KMS-11 (cell line): ENCODE results near the gene MPPED1.

Experiments used
- H2AFZ ChIP-seq: fragments of 200-600 bp; sonication (generic); 2 replicates; pipeline ENCODE4 v1.6.1; 2016; ENCODE audit warnings: antibody characterized with exemption, mixed run types, low read depth
- H3K27ac ChIP-seq: fragments of 200-600 bp; sonication (generic); 2 replicates; pipeline ENCODE4 v1.6.1; 2016; ENCODE audit warnings: mild to moderate bottlenecking, mixed run types
- H3K27me3 ChIP-seq: fragments of 200-600 bp; sonication (generic); 2 replicates; pipeline ENCODE4 v1.6.1; 2017; ENCODE audit warnings: mild to moderate bottlenecking, low read depth, mixed run types, moderate library complexity; ENCODE audit not compliant: insufficient read depth
- H3K36me3 ChIP-seq: fragments of 200-600 bp; sonication (generic); 2 replicates; pipeline ENCODE4 v1.6.1; 2017; ENCODE audit warnings: mild to moderate bottlenecking, mixed run types; ENCODE audit not compliant: insufficient read depth
- H3K4me1 ChIP-seq: fragments of 200-600 bp; sonication (generic); 2 replicates; pipeline ENCODE4 v1.6.1; 2016; ENCODE audit warnings: mild to moderate bottlenecking, low read depth, mixed run types; ENCODE audit not compliant: poor library complexity, severe bottlenecking
- H3K4me2 ChIP-seq: fragments of 200-600 bp; sonication (generic); 2 replicates; pipeline ENCODE4 v1.7.0; 2016; ENCODE audit warnings: mild to moderate bottlenecking, mixed run types
- H3K4me3 ChIP-seq: fragments of 200-600 bp; sonication (generic); IDR thresholded peaks from 2 replicates; pipeline ENCODE4 v1.6.1; 2017; ENCODE audit warnings: low read depth, low read length, mixed read lengths; ENCODE audit not compliant: insufficient read depth
- H3K79me2 ChIP-seq: fragments of 200-600 bp; sonication (generic); 2 replicates; pipeline ENCODE4 v1.6.1; 2016; ENCODE audit warnings: low read depth, mixed run types; ENCODE audit not compliant: insufficient read depth
- H3K9ac ChIP-seq: fragments of 200-600 bp; sonication (generic); 2 replicates; pipeline ENCODE4 v1.6.1; 2016; ENCODE audit warnings: mild to moderate bottlenecking, mixed run types
- H4K20me1 ChIP-seq: fragments of 200-600 bp; sonication (generic); 2 replicates; pipeline ENCODE4 v1.6.1; 2016; ENCODE audit warnings: mild to moderate bottlenecking, mixed run types; ENCODE audit not compliant: insufficient read depth
- TF ChIP-seq, protein P1 (sequence below): fragments of 200-600 bp; sonication (generic); conservative IDR thresholded peaks from 2 replicates; pipeline ENCODE4 v1.6.1; 2017; ENCODE audit warnings: low read depth, mild to moderate bottlenecking, antibody characterized with exemption, low read length, moderate library complexity, mixed read lengths

MPPED1 gene

DNA sequence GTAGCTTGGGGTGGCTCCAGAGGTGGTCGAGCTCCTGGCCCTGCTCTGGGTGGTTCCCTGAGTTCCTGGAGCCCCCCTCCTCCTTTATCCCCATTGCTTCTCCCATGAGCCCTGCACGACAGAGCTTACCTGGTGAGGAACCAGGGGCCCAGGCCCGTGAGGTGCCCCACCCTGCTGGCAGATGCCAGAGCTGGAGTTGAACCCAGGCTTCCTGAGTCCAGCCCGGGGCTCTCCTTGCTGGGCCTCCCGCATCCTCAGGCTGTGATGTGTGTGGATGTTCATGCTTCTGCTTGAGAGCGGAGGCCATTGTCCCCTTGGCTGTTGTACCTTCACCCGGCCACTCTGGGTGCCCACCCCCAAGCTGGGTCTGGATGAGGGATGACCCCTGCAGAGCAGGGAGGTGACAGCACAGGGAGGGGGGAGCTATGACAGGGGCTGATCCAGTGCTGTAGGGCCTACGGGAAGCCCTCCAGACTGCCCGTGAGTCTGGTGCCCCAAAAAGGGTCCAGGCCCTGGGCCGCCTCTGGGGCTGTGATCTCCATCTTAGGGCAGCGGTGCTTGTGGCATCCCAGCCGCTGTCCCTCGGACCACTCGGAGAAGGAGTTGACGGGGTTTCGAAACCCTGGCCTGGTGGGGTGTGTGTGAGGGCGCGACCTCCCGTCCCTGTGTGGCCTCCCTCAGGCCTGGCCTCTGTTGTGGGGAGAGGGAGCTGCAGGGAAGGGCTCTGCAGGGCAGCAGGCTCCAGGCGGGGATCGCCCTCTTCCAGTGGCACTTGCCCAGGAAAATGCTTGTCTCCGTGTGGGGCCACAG lies 14.4 kb downstream of the MPPED1 start:
- Histone ChIP-seq H3K27ac (no peak overlapping the region), H3K4me3 (no peak overlapping the region), H3K27me3 (peaks cover 69% of the 10 kb centered on the region), H2AFZ (no peak overlapping the region), H3K4me1 (no peaks in the 10 kb centered on the region), H4K20me1 (no peaks in the 10 kb centered on the region), H3K36me3 (no peaks in the 10 kb centered on the region), H3K9ac (no peak overlapping the region), H3K4me2 (no peak overlapping the region), H3K79me2 (no peaks in the 10 kb centered on the region)
- TF ChIP-seq, protein P1, sequence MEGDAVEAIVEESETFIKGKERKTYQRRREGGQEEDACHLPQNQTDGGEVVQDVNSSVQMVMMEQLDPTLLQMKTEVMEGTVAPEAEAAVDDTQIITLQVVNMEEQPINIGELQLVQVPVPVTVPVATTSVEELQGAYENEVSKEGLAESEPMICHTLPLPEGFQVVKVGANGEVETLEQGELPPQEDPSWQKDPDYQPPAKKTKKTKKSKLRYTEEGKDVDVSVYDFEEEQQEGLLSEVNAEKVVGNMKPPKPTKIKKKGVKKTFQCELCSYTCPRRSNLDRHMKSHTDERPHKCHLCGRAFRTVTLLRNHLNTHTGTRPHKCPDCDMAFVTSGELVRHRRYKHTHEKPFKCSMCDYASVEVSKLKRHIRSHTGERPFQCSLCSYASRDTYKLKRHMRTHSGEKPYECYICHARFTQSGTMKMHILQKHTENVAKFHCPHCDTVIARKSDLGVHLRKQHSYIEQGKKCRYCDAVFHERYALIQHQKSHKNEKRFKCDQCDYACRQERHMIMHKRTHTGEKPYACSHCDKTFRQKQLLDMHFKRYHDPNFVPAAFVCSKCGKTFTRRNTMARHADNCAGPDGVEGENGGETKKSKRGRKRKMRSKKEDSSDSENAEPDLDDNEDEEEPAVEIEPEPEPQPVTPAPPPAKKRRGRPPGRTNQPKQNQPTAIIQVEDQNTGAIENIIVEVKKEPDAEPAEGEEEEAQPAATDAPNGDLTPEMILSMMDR = no peak

GRCh38 chr22:43426816-43427215 lies 15.0 kb downstream of the MPPED1 start:
- no peaks in the 10 kb centered on the region for H3K4me1 ChIP-seq
- H3K4me3 ChIP-seq = no peak overlapping the region
- no peaks in the 10 kb centered on the region for H4K20me1 ChIP-seq
- H3K4me2 ChIP-seq = no peak overlapping the region
- peaks cover 67% of the 10 kb centered on the region for H3K27me3 ChIP-seq
- no peak overlapping the region for H2AFZ ChIP-seq
- H3K79me2 ChIP-seq = no peaks in the 10 kb centered on the region
- H3K36me3 ChIP-seq = no peaks in the 10 kb centered on the region
- no peak overlapping the region for H3K27ac ChIP-seq
- no peak overlapping the region for H3K9ac ChIP-seq
- TF ChIP-seq, protein P1 = no peak

- H3K27me3 ChIP-seq = peaks cover 61% of the 10 kb centered on the region; the same call in 1 of the 2 replicates
- TF ChIP-seq, protein P1 = no peak
- no peak overlapping the region for H3K4me3 ChIP-seq
- H3K4me1 ChIP-seq = no peaks in the 10 kb centered on the region
- H3K9ac ChIP-seq = no peak overlapping the region
- no peaks in the 10 kb centered on the region for H3K79me2 ChIP-seq
- H3K36me3 ChIP-seq = no peaks in the 10 kb centered on the region
- no peak overlapping the region for H3K4me2 ChIP-seq
- H3K27ac ChIP-seq = no peak overlapping the region
- no peak overlapping the region for H2AFZ ChIP-seq
- no peaks in the 10 kb centered on the region for H4K20me1 ChIP-seq
Observed at GRCh38 chr22:43427296-43428004, 15.6 kb downstream of the MPPED1 start.

DNA sequence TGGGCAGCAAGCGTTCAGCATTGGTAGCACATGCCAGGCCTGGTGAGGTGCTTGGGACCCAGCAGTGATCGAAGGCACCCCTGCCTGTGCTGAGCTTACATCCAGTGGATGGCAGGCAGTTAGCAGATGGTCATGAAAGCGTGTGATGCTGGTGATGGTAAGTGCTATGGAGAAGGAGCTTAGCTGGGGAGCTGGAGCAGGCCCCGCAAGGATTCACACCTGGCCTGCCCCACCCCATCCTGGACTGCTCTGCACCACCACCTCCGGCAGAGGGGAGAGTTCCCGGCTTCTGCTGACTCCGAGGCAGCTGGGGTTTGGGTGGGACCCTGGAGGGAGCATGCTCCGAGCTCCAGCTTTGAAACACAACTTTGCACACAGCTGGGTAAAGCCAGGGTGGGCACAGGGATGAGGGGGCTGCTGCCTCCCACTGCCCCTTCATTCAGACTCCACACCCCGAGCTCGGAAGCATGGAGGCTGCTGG lies 16.2 kb downstream of the MPPED1 start:
- Histone ChIP-seq H3K9ac (no peak overlapping the region), H3K36me3 (no peaks in the 10 kb centered on the region), H4K20me1 (no peaks in the 10 kb centered on the region), H3K4me1 (no peaks in the 10 kb centered on the region), H3K27me3 (peaks cover 56% of the 10 kb centered on the region; the same call in 1 of the 2 replicates), H2AFZ (no peak overlapping the region), H3K4me3 (no peak overlapping the region), H3K79me2 (no peaks in the 10 kb centered on the region), H3K4me2 (no peak overlapping the region), H3K27ac (no peak overlapping the region)
- TF ChIP-seq, protein P1 = no peak
